PFSK-1 (cell line): Measurements from ENCODE around the gene UVRAG.

Experiments used
- FOXP2 ChIP-seq: optimal IDR thresholded peaks from 2 replicates; pipeline ENCODE3; 2011; ENCODE audit warnings: borderline replicate concordance, control low read depth, inconsistent platforms; ENCODE audit not compliant: insufficient read depth; ENCODE audit errors: extremely low read length, extremely low read depth
- POLR2AphosphoS5 ChIP-seq: IDR thresholded peaks from 2 replicates; pipeline ENCODE4 v1.6.1; 2012; ENCODE audit warnings: low read depth, mild to moderate bottlenecking, control low read depth, low read length, moderate library complexity
- REST ChIP-seq, 2 experiments: IDR thresholded peaks; 2 replicates each; pipeline versions ENCODE4 v1.6.1 to v1.8.0; 2011 to 2012; ENCODE audit warnings: low read depth in 2 of 2, low read length in 2 of 2, control low read depth in 1 of 2, inconsistent platforms in 1 of 2, mild to moderate bottlenecking in 1 of 2, moderate library complexity in 1 of 2; ENCODE audit not compliant: insufficient read depth in 1 of 2
- SIN3A ChIP-seq: IDR thresholded peaks from 2 replicates; pipeline ENCODE4 v1.6.1; 2012; ENCODE audit warnings: mild to moderate bottlenecking, low read length, moderate library complexity, borderline replicate concordance; ENCODE audit not compliant: insufficient read depth
- TAF1 ChIP-seq: IDR thresholded peaks from 2 replicates; pipeline ENCODE4 v1.6.1; 2012; ENCODE audit warnings: low read length, control low read depth, borderline replicate concordance; ENCODE audit not compliant: insufficient read depth

UVRAG gene

GRCh38 chr11:75896843-75897419, 81.9 kb downstream of the UVRAG start:
- TF ChIP-seq FOXP2, result no peak
- no peak for TF ChIP-seq REST (IDR thresholded peaks at IDR 0.05; ENCODE audit: insufficient read depth in 1 of 2, low read depth in 2 of 2, low read length in 2 of 2)
- no peak for TF ChIP-seq TAF1

DNA sequence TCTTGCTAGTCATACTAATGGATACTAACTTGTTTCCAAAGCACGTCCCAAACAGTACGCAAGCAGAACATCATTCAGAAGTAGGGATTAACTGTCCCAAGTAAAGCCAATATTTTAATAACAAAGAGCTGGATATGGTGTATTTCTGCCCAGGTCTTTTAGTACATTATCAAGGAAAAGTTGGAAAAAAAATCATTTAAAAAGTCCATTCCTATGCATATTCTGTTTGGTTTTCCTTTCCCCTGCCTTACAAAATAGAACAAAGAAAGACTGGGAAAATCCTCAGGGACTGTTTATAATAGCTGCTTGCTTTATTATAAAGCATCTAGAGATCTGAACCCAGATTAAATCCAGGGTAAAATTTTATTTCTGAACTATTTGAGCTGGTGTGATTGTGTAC, 83.9 kb downstream of the UVRAG start:
- TF ChIP-seq POLR2AphosphoS5 (no peak), FOXP2 (no peak), SIN3A (no peak)

- no peak for TF ChIP-seq FOXP2
- TF ChIP-seq REST (IDR thresholded peaks at IDR 0.05; ENCODE audit: insufficient read depth in 1 of 2, low read depth in 2 of 2, low read length in 2 of 2), result no peak
- TF ChIP-seq POLR2AphosphoS5, result no peak
- TF ChIP-seq TAF1, result no peak
- TF ChIP-seq SIN3A, result no peak
Measured at GRCh38 chr11:75899806-75900205, 84.8 kb downstream of the UVRAG start.

GRCh38 chr11:75900848-75901247, 85.8 kb downstream of the UVRAG start:
- TF ChIP-seq SIN3A (no peak), POLR2AphosphoS5 (no peak), REST (IDR thresholded peaks at IDR 0.05; ENCODE audit: insufficient read depth in 1 of 2, low read depth in 2 of 2, low read length in 2 of 2) (no peak), TAF1 (no peak), FOXP2 (no peak)

- TF ChIP-seq REST (IDR thresholded peaks at IDR 0.05; ENCODE audit: insufficient read depth in 1 of 2, low read depth in 2 of 2, low read length in 2 of 2) (no peak), SIN3A (no peak), FOXP2 (no peak)
Measured at GRCh38 chr11:75902631-75903030, 87.6 kb downstream of the UVRAG start.
